H1 (cell line): ENCODE measurements around the gene CREB3L4. TPM values are rescaled to one million over a fixed set of nuclear protein-coding genes. Genes with fewer than 3 reads are reported as not detected.

ENCODE experiments used
- HDAC2 ChIP-seq, 2 experiments: fragments of 300-600 bp in 1 of 2; sonication (generic) in 1 of 2; IDR thresholded peaks; 2 replicates each; pipeline ENCODE4 v1.6.1; 2011 to 2012; ENCODE audit warnings: low read depth in 2 of 2, low read length in 2 of 2, mild to moderate bottlenecking in 2 of 2, moderate library complexity in 2 of 2, borderline replicate concordance in 1 of 2, inconsistent platforms in 1 of 2
- KDM4A ChIP-seq: IDR thresholded peaks from one replicate; pipeline ENCODE4 v1.7.1; 2012; ENCODE audit warnings: low read depth, mild to moderate bottlenecking, moderate library complexity, low read length, inconsistent platforms; ENCODE audit not compliant: severe bottlenecking
- KDM5A ChIP-seq: fragments of 200-600 bp; IDR thresholded peaks from 2 replicates; pipeline ENCODE4 v1.7.1; 2012; ENCODE audit warnings: mild to moderate bottlenecking, low read length, inconsistent platforms, mixed read lengths
- PHF8 ChIP-seq: fragments of 200-600 bp; sonication (generic); conservative IDR thresholded peaks from 2 replicates; pipeline ENCODE4 v1.7.1; 2012; ENCODE audit warnings: low read depth, mild to moderate bottlenecking, inconsistent platforms, low read length, moderate library complexity
- RBBP5 ChIP-seq: IDR thresholded peaks from 2 replicates; pipeline ENCODE4 v1.7.1; 2012; ENCODE audit warnings: low read depth, mild to moderate bottlenecking, inconsistent platforms, low read length, moderate library complexity, borderline replicate concordance
- RXRA ChIP-seq: IDR thresholded peaks from 2 replicates; pipeline ENCODE4 v1.6.1; 2011; ENCODE audit warnings: low read depth, mild to moderate bottlenecking, low read length, moderate library complexity; ENCODE audit not compliant: insufficient read depth
- TCF12 ChIP-seq: IDR thresholded peaks from 2 replicates; pipeline ENCODE4 v1.6.1; 2011; ENCODE audit warnings: low read depth, mild to moderate bottlenecking, low read length
- YY1 ChIP-seq: IDR thresholded peaks from 2 replicates; pipeline ENCODE4 v1.6.1; 2011; ENCODE audit warnings: low read depth, mild to moderate bottlenecking, low read length
- polyA plus RNA-seq, 7 experiments: library from polyadenylated mRNA; depleted of rRNA in 3 of 7; stranded (reverse) in 5 of 7; unstranded in 2 of 7; fragments of >200 nt in 5 of 7; fragments of 200-250 nt in 2 of 7; gene quantifications; 1 replicate in 5 of 7; 2 replicates in 1 of 7; 4 replicates in 1 of 7; pipeline versions ENCODE4 v1.2.1 to v1.2.3, GENCODE V29; 2011 to 2013; ENCODE audit warnings: missing spikeins in 2 of 7, mixed read lengths in 2 of 7
- total RNA-seq: library from RNA; stranded (reverse); fragmentation: NEBNext Ultra II Directional; extraction: Animal tissue kit (Norgen Biotek cat#: 25700); gene quantifications from 2 replicates; pipeline ENCODE4 v1.2.1, GENCODE V29; 2021
- TF ChIP-seq, protein P1 (sequence below): fragments of 300-600 bp; sonication (generic); IDR thresholded peaks from 2 replicates; pipeline ENCODE4 v1.7.1; 2012; ENCODE audit warnings: low read length, moderate library complexity, mild to moderate bottlenecking, inconsistent platforms; ENCODE audit not compliant: insufficient replicate concordance

Gene CREB3L4
- total and polyA plus RNA-seq, 2 of the 8 experiments (the other 6 are each of a cell fraction or from before 2014, with no cell fraction given): 34.4 to 54.0 TPM

DNA sequence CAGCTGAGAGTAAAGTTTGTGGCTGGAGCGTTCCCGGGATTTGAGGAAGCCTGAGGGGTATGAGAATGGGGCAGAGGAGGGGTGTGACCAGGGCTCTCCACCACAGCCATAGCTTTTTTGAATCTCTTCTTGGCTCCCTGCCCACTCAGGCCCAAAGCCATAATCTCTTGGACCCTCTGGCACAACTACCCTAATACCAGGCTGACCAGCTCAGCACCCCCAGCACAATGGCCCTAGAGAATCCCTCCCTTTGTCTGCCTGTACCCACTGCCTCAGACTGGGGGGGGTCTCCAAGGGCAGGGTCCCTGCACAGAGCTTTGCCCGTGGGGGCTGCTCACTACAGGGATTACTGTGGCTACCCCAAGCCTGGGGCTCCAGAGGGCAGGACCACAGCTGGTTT, 28.7 kb upstream of the CREB3L4 start (continued):
- TF ChIP-seq, protein P1, sequence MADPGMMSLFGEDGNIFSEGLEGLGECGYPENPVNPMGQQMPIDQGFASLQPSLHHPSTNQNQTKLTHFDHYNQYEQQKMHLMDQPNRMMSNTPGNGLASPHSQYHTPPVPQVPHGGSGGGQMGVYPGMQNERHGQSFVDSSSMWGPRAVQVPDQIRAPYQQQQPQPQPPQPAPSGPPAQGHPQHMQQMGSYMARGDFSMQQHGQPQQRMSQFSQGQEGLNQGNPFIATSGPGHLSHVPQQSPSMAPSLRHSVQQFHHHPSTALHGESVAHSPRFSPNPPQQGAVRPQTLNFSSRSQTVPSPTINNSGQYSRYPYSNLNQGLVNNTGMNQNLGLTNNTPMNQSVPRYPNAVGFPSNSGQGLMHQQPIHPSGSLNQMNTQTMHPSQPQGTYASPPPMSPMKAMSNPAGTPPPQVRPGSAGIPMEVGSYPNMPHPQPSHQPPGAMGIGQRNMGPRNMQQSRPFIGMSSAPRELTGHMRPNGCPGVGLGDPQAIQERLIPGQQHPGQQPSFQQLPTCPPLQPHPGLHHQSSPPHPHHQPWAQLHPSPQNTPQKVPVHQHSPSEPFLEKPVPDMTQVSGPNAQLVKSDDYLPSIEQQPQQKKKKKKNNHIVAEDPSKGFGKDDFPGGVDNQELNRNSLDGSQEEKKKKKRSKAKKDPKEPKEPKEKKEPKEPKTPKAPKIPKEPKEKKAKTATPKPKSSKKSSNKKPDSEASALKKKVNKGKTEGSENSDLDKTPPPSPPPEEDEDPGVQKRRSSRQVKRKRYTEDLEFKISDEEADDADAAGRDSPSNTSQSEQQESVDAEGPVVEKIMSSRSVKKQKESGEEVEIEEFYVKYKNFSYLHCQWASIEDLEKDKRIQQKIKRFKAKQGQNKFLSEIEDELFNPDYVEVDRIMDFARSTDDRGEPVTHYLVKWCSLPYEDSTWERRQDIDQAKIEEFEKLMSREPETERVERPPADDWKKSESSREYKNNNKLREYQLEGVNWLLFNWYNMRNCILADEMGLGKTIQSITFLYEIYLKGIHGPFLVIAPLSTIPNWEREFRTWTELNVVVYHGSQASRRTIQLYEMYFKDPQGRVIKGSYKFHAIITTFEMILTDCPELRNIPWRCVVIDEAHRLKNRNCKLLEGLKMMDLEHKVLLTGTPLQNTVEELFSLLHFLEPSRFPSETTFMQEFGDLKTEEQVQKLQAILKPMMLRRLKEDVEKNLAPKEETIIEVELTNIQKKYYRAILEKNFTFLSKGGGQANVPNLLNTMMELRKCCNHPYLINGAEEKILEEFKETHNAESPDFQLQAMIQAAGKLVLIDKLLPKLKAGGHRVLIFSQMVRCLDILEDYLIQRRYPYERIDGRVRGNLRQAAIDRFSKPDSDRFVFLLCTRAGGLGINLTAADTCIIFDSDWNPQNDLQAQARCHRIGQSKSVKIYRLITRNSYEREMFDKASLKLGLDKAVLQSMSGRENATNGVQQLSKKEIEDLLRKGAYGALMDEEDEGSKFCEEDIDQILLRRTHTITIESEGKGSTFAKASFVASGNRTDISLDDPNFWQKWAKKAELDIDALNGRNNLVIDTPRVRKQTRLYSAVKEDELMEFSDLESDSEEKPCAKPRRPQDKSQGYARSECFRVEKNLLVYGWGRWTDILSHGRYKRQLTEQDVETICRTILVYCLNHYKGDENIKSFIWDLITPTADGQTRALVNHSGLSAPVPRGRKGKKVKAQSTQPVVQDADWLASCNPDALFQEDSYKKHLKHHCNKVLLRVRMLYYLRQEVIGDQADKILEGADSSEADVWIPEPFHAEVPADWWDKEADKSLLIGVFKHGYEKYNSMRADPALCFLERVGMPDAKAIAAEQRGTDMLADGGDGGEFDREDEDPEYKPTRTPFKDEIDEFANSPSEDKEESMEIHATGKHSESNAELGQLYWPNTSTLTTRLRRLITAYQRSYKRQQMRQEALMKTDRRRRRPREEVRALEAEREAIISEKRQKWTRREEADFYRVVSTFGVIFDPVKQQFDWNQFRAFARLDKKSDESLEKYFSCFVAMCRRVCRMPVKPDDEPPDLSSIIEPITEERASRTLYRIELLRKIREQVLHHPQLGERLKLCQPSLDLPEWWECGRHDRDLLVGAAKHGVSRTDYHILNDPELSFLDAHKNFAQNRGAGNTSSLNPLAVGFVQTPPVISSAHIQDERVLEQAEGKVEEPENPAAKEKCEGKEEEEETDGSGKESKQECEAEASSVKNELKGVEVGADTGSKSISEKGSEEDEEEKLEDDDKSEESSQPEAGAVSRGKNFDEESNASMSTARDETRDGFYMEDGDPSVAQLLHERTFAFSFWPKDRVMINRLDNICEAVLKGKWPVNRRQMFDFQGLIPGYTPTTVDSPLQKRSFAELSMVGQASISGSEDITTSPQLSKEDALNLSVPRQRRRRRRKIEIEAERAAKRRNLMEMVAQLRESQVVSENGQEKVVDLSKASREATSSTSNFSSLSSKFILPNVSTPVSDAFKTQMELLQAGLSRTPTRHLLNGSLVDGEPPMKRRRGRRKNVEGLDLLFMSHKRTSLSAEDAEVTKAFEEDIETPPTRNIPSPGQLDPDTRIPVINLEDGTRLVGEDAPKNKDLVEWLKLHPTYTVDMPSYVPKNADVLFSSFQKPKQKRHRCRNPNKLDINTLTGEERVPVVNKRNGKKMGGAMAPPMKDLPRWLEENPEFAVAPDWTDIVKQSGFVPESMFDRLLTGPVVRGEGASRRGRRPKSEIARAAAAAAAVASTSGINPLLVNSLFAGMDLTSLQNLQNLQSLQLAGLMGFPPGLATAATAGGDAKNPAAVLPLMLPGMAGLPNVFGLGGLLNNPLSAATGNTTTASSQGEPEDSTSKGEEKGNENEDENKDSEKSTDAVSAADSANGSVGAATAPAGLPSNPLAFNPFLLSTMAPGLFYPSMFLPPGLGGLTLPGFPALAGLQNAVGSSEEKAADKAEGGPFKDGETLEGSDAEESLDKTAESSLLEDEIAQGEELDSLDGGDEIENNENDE: no peak
- TF ChIP-seq YY1 (no peak), PHF8 (no peak), RBBP5 (no peak), HDAC2 (IDR thresholded peaks at IDR 0.05; ENCODE audit: borderline replicate concordance in 1 of 2, low read depth in 2 of 2, low read length in 2 of 2) (no peak), TCF12 (no peak), KDM4A (no peak), RXRA (no peak), KDM5A (no peak)
